ENCODE results near the gene SMCHD1.
"Not testable (repeated sequence)": the region's sequence is repeated elsewhere in the genome, so short reads cannot be mapped to it uniquely, and the experiment has no call there.

The SMCHD1 gene

DNA sequence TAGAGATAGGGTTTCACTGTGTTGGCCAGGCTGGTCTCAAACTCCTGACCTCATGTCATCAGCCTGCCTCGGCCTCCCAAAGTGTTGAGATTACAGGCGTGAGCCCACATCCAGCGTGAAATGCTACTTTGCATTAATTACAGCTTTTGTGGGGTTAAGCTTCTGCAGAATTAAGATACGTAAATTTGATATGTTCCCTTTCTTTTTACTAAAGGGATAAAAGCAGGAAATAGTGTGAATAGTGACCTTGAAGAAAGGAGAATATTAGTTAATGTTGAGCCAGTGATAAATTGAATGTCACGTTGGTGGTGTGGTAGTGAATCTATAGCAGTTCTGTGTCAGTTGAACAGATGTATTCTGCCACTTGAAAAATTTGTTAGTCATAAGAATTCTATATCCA is 16.9 kb downstream of the SMCHD1 start:
- H3K4me3 ChIP-seq (replicated peaks; ENCODE audit: insufficient read depth, low read length), result no peak overlapping the region
- TF ChIP-seq POLR2AphosphoS5 (IDR thresholded peaks at IDR 0.05; ENCODE audit: low read depth), result no peak
- TF ChIP-seq, protein P1, sequence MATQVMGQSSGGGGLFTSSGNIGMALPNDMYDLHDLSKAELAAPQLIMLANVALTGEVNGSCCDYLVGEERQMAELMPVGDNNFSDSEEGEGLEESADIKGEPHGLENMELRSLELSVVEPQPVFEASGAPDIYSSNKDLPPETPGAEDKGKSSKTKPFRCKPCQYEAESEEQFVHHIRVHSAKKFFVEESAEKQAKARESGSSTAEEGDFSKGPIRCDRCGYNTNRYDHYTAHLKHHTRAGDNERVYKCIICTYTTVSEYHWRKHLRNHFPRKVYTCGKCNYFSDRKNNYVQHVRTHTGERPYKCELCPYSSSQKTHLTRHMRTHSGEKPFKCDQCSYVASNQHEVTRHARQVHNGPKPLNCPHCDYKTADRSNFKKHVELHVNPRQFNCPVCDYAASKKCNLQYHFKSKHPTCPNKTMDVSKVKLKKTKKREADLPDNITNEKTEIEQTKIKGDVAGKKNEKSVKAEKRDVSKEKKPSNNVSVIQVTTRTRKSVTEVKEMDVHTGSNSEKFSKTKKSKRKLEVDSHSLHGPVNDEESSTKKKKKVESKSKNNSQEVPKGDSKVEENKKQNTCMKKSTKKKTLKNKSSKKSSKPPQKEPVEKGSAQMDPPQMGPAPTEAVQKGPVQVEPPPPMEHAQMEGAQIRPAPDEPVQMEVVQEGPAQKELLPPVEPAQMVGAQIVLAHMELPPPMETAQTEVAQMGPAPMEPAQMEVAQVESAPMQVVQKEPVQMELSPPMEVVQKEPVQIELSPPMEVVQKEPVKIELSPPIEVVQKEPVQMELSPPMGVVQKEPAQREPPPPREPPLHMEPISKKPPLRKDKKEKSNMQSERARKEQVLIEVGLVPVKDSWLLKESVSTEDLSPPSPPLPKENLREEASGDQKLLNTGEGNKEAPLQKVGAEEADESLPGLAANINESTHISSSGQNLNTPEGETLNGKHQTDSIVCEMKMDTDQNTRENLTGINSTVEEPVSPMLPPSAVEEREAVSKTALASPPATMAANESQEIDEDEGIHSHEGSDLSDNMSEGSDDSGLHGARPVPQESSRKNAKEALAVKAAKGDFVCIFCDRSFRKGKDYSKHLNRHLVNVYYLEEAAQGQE (IDR thresholded peaks at IDR 0.05; ENCODE audit: insufficient replicate concordance, low read depth), result no peak
- TF ChIP-seq GABPA (IDR thresholded peaks at IDR 0.05; ENCODE audit: low read depth), result no peak
- no peak for TF ChIP-seq SPI1 (IDR thresholded peaks at IDR 0.05; ENCODE audit: borderline replicate concordance, low read depth)
- TF ChIP-seq, protein P2, sequence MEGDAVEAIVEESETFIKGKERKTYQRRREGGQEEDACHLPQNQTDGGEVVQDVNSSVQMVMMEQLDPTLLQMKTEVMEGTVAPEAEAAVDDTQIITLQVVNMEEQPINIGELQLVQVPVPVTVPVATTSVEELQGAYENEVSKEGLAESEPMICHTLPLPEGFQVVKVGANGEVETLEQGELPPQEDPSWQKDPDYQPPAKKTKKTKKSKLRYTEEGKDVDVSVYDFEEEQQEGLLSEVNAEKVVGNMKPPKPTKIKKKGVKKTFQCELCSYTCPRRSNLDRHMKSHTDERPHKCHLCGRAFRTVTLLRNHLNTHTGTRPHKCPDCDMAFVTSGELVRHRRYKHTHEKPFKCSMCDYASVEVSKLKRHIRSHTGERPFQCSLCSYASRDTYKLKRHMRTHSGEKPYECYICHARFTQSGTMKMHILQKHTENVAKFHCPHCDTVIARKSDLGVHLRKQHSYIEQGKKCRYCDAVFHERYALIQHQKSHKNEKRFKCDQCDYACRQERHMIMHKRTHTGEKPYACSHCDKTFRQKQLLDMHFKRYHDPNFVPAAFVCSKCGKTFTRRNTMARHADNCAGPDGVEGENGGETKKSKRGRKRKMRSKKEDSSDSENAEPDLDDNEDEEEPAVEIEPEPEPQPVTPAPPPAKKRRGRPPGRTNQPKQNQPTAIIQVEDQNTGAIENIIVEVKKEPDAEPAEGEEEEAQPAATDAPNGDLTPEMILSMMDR (IDR thresholded peaks at IDR 0.05; ENCODE audit: insufficient read depth, low read length), result no peak
- H3K27me3 ChIP-seq (ENCODE audit: insufficient read depth, poor library complexity, severe bottlenecking), result no peaks in the 10 kb centered on the region
- H3K27ac ChIP-seq (replicated peaks), result no peak overlapping the region
- no peak for DNase-seq (ENCODE audit: low read depth in 1 of 2, low spot score in 1 of 2)

DNA sequence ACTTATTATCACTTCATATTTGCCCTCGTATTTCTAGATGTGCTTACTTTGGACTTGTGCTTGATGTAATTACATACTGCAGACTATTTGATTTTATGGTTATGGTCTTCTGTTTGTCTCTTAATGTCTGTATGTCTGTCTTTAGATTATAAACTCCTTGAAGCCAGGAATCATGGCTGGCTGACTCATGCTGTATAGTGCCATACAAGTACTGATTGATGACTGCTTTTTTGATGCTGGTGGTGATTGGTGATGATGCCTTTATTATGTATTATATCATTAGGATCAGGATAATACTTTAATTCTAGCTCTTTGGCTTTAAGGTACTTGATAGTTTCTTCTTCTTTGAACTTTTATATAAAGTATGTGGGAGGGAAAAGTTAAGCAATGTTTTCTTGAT is 17.3 kb downstream of the SMCHD1 start:
- TF ChIP-seq GABPA (IDR thresholded peaks at IDR 0.05; ENCODE audit: low read depth) (no peak), SPI1 (IDR thresholded peaks at IDR 0.05; ENCODE audit: borderline replicate concordance, low read depth) (no peak), POLR2AphosphoS5 (IDR thresholded peaks at IDR 0.05; ENCODE audit: low read depth) (no peak)
- TF ChIP-seq, protein P2 (IDR thresholded peaks at IDR 0.05; ENCODE audit: insufficient read depth, low read length), result no peak
- TF ChIP-seq, protein P1 (IDR thresholded peaks at IDR 0.05; ENCODE audit: insufficient replicate concordance, low read depth), result no peak
- no peak overlapping the region for H3K4me3 ChIP-seq (replicated peaks; ENCODE audit: insufficient read depth, low read length)
- H3K27me3 ChIP-seq (ENCODE audit: insufficient read depth, poor library complexity, severe bottlenecking), result no peaks in the 10 kb centered on the region
- no peak for DNase-seq (ENCODE audit: low read depth in 1 of 2, low spot score in 1 of 2)
- H3K27ac ChIP-seq (replicated peaks), result no peak overlapping the region

DNA sequence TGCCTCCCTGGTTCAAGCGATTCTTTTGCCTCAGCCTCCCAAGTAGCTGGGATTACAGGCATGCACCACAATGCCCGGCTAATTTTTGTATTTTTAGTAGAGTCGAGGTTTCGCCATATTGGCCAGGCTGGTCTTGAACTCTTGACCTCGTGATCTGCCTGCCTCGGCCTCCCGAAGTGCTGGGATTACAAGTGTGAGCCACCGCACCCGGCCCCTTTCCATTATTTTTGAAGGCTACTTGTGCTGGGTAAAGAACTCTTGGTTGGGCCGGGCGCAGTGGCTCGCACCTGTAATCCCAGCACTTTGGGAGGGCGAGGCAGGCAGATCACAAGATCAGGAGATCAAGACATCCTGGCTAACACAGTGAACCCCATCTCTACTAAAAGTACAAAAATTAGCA is 23.4 kb downstream of the SMCHD1 start:
- not testable (repeated sequence) for H3K4me3 ChIP-seq (replicated peaks; ENCODE audit: insufficient read depth, low read length); DNase-seq (ENCODE audit: low read depth in 1 of 2, low spot score in 1 of 2); H3K27me3 ChIP-seq (ENCODE audit: insufficient read depth, poor library complexity, severe bottlenecking); H3K27ac ChIP-seq (replicated peaks)

DNA sequence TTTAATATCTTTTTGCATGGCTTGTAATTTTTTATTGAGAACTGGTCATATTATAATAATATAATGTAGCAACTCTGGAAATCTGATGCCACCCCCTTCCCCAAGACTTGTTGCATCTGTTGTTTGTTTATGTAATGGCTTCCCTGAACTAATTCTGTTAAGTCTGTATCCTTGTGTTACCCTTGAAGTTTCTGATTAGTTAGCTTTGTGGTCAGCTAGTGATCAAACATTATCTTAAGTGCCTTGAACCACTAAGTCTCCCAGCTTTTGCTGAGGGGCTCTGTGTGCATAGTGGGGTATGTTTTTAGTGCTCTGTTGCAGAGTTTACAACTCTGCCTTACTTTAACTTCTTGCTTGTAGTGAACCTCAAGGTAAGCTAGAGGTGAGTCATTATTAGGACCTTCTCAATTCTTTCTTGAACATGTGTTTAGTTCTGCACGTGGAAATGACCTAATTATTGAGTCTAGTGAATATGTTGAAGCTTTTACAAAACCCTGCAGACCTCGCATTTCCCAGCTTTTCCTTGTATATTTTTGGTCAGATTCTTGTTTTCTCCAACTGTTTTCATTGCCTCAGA is 24.8 kb downstream of the SMCHD1 start:
- no peak for DNase-seq (ENCODE audit: low read depth in 1 of 2, low spot score in 1 of 2)
- Histone ChIP-seq H3K4me3 (replicated peaks; ENCODE audit: insufficient read depth, low read length) (no peak overlapping the region), H3K27me3 (ENCODE audit: insufficient read depth, poor library complexity, severe bottlenecking) (no peaks in the 10 kb centered on the region), H3K27ac (replicated peaks) (no peak overlapping the region)
- no peak for TF ChIP-seq SPI1 (IDR thresholded peaks at IDR 0.05; ENCODE audit: borderline replicate concordance, low read depth)
- no peak for TF ChIP-seq GABPA (IDR thresholded peaks at IDR 0.05; ENCODE audit: low read depth)
- TF ChIP-seq, protein P2 (IDR thresholded peaks at IDR 0.05; ENCODE audit: insufficient read depth, low read length), result no peak

Measured in HL-60 (cell line).